IPS-NIHi11 (cell line): ENCODE data around the gene SH3BP4.

Experiments used
- DNase-seq: peaks from one replicate; pipeline ENCODE4 v3.0.0; 2012; ENCODE audit warnings: mixed read lengths, low spot score

SH3BP4 gene

GRCh38 chr2:235059161-235059560 is 107.3 kb downstream of the SH3BP4 start:
- no peak for DNase-seq

- DNase-seq = no peak
These were observed 109.8 kb downstream of the SH3BP4 start for GRCh38 chr2:235061656-235062055.

- no peak for DNase-seq
These were observed 111.7 kb downstream of the SH3BP4 start for GRCh38 chr2:235063471-235063961.

- DNase-seq = no peak
These were observed 113.2 kb downstream of the SH3BP4 start for GRCh38 chr2:235064976-235065375.

- no peak for DNase-seq
These were observed 114.7 kb downstream of the SH3BP4 start for GRCh38 chr2:235066490-235066889.

- peak; percentile 41 for DNase-seq
These were observed 115.1 kb downstream of the SH3BP4 start for GRCh38 chr2:235066895-235067294.

- no peak for DNase-seq
These were observed 116.9 kb downstream of the SH3BP4 start for GRCh38 chr2:235068701-235069100.

GRCh38 chr2:235070063-235070706 is 118.4 kb downstream of the SH3BP4 start:
- DNase-seq = peak; percentile 51

- DNase-seq = no peak
These were observed 122.1 kb downstream of the SH3BP4 start for GRCh38 chr2:235073868-235074413.

GRCh38 chr2:235077046-235077445 is 125.2 kb downstream of the SH3BP4 start:
- no peak for DNase-seq

- DNase-seq = no peak
These were observed 126.4 kb downstream of the SH3BP4 start for GRCh38 chr2:235078182-235078581.

- DNase-seq = no peak
These were observed 127.2 kb downstream of the SH3BP4 start for GRCh38 chr2:235078914-235079472.

GRCh38 chr2:235080101-235080500 is 128.3 kb downstream of the SH3BP4 start:
- DNase-seq = no peak

GRCh38 chr2:235082578-235083338 is 130.9 kb downstream of the SH3BP4 start:
- DNase-seq = no peak

GRCh38 chr2:235083822-235084221 is 132.0 kb downstream of the SH3BP4 start:
- DNase-seq = no peak

GRCh38 chr2:235084424-235084823 is 132.6 kb downstream of the SH3BP4 start:
- no peak for DNase-seq

GRCh38 chr2:235085476-235085875 is 133.7 kb downstream of the SH3BP4 start:
- DNase-seq = no peak

GRCh38 chr2:235086481-235087184 is 134.8 kb downstream of the SH3BP4 start:
- no peak for DNase-seq

GRCh38 chr2:235087832-235088495 is 136.1 kb downstream of the SH3BP4 start:
- no peak for DNase-seq

GRCh38 chr2:235088496-235088921 is 136.7 kb downstream of the SH3BP4 start:
- DNase-seq = no peak

- no peak for DNase-seq
These were observed 139.6 kb downstream of the SH3BP4 start for GRCh38 chr2:235091421-235091820.

GRCh38 chr2:235091983-235092382 is 140.2 kb downstream of the SH3BP4 start:
- DNase-seq = no peak
